Measurements from ENCODE around the gene PABPC1L. TPM values are rescaled to one million over a fixed set of nuclear protein-coding genes. Genes with fewer than 3 reads are reported as not detected.

PABPC1L gene
- total and polyA plus RNA-seq, 2 of the 13 experiments (the other 11 are each of a cell fraction or from before 2014, with no cell fraction given): 30.8 to 252 TPM

DNA sequence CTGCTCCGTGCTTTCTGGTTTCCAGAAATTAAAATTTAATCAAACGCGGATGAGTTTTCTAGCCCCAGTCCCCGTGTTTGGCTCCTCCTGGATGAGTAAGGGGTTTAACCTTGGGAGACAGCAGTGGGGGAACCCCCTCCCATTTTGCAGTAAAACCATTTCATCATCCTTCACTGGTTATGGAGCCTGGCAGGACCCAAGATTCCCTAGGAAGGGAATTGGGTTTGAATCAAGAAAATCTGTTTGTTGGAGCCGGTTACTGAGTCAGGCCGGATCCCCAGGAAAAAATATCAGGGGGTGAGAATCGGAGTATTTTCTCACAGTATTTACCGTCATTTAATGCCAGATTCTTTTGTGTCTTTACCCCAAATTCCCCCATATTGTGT is 23.6 kb upstream of the PABPC1L start (continued):
- TF ChIP-seq, protein P1, sequence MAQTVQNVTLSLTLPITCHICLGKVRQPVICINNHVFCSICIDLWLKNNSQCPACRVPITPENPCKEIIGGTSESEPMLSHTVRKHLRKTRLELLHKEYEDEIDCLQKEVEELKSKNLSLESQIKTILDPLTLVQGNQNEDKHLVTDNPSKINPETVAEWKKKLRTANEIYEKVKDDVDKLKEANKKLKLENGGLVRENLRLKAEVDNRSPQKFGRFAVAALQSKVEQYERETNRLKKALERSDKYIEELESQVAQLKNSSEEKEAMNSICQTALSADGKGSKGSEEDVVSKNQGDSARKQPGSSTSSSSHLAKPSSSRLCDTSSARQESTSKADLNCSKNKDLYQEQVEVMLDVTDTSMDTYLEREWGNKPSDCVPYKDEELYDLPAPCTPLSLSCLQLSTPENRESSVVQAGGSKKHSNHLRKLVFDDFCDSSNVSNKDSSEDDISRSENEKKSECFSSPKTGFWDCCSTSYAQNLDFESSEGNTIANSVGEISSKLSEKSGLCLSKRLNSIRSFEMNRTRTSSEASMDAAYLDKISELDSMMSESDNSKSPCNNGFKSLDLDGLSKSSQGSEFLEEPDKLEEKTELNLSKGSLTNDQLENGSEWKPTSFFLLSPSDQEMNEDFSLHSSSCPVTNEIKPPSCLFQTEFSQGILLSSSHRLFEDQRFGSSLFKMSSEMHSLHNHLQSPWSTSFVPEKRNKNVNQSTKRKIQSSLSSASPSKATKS (CRISPR knock-in tag; IDR thresholded peaks at IDR 0.05): 0 out of 2 replicates have a peak, but pooled peaks have one; percentile 12
- TF ChIP-seq ERF (CRISPR knock-in tag; IDR thresholded peaks at IDR 0.05) (no peak), ZNF772 (CRISPR knock-in tag; IDR thresholded peaks at IDR 0.05) (0 out of 2 replicates have a peak, but pooled peaks have one; percentile 4), CCDC6 (CRISPR knock-in tag; IDR thresholded peaks at IDR 0.05) (0 out of 2 replicates have a peak, but pooled peaks have one; percentile 12), MTF2 (CRISPR knock-in tag; IDR thresholded peaks at IDR 0.05; ENCODE audit: borderline replicate concordance) (0 out of 2 replicates have a peak, but pooled peaks have one; percentile 8), EEA1 (CRISPR knock-in tag; IDR thresholded peaks at IDR 0.05; ENCODE audit: borderline replicate concordance) (no peak), ZNF441 (CRISPR knock-in tag; IDR thresholded peaks at IDR 0.05; ENCODE audit: borderline replicate concordance) (0 out of 2 replicates have a peak, but pooled peaks have one; percentile 19), NCOA1 (CRISPR knock-in tag; IDR thresholded peaks at IDR 0.05) (no peak), U2AF2 (IDR thresholded peaks at IDR 0.05; ENCODE audit: low read depth, low read length) (no peak), ZNF3 (CRISPR knock-in tag; IDR thresholded peaks at IDR 0.05) (no peak)
- TF ChIP-seq, protein P2, sequence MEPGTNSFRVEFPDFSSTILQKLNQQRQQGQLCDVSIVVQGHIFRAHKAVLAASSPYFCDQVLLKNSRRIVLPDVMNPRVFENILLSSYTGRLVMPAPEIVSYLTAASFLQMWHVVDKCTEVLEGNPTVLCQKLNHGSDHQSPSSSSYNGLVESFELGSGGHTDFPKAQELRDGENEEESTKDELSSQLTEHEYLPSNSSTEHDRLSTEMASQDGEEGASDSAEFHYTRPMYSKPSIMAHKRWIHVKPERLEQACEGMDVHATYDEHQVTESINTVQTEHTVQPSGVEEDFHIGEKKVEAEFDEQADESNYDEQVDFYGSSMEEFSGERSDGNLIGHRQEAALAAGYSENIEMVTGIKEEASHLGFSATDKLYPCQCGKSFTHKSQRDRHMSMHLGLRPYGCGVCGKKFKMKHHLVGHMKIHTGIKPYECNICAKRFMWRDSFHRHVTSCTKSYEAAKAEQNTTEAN (CRISPR knock-in tag; conservative IDR thresholded peaks at IDR 0.05): no peak
- TF ChIP-seq, protein P3, sequence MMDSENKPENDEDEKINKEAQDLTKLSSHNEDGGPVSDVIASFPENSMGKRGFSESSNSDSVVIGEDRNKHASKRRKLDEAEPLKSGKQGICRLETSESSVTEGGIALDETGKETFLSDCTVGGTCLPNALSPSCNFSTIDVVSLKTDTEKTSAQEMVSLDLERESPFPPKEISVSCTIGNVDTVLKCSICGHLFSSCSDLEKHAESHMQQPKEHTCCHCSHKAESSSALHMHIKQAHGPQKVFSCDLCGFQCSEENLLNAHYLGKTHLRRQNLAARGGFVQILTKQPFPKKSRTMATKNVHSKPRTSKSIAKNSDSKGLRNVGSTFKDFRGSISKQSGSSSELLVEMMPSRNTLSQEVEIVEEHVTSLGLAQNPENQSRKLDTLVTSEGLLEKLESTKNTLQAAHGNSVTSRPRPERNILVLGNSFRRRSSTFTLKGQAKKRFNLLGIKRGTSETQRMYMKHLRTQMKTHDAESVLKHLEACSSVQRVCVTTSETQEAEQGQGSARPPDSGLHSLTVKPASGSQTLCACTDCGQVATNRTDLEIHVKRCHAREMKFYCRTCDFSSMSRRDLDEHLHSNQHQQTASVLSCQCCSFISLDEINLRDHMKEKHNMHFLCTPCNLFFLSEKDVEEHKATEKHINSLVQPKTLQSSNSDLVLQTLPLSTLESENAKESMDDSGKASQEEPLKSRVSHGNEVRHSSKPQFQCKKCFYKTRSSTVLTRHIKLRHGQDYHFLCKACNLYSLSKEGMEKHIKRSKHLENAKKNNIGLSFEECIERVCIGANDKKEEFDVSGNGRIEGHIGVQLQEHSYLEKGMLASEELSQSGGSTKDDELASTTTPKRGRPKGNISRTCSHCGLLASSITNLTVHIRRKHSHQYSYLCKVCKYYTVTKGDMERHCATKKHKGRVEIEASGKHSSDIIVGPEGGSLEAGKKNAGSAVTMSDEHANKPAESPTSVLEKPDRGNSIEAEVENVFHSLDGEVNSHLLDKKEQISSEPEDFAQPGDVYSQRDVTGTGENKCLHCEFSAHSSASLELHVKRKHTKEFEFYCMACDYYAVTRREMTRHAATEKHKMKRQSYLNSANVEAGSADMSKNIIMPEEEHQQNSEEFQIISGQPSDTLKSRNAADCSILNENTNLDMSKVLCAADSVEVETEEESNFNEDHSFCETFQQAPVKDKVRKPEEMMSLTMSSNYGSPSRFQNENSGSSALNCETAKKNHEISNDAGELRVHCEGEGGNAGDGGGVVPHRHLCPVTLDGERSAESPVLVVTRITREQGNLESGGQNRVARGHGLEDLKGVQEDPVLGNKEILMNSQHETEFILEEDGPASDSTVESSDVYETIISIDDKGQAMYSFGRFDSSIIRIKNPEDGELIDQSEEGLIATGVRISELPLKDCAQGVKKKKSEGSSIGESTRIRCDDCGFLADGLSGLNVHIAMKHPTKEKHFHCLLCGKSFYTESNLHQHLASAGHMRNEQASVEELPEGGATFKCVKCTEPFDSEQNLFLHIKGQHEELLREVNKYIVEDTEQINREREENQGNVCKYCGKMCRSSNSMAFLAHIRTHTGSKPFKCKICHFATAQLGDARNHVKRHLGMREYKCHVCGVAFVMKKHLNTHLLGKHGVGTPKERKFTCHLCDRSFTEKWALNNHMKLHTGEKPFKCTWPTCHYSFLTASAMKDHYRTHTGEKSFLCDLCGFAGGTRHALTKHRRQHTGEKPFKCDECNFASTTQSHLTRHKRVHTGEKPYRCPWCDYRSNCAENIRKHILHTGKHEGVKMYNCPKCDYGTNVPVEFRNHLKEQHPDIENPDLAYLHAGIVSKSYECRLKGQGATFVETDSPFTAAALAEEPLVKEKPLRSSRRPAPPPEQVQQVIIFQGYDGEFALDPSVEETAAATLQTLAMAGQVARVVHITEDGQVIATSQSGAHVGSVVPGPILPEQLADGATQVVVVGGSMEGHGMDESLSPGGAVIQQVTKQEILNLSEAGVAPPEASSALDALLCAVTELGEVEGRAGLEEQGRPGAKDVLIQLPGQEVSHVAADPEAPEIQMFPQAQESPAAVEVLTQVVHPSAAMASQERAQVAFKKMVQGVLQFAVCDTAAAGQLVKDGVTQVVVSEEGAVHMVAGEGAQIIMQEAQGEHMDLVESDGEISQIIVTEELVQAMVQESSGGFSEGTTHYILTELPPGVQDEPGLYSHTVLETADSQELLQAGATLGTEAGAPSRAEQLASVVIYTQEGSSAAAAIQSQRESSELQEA (CRISPR knock-in tag; IDR thresholded peaks at IDR 0.05; ENCODE audit: not compliant biosample characterization): no peak
- TF ChIP-seq, protein P4, sequence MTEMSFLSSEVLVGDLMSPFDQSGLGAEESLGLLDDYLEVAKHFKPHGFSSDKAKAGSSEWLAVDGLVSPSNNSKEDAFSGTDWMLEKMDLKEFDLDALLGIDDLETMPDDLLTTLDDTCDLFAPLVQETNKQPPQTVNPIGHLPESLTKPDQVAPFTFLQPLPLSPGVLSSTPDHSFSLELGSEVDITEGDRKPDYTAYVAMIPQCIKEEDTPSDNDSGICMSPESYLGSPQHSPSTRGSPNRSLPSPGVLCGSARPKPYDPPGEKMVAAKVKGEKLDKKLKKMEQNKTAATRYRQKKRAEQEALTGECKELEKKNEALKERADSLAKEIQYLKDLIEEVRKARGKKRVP (CRISPR knock-in tag; IDR thresholded peaks at IDR 0.05): peak in 1 of 2 experiments; percentile 69; a peak in 3 of 4 replicates
- TF ChIP-seq, protein P5, sequence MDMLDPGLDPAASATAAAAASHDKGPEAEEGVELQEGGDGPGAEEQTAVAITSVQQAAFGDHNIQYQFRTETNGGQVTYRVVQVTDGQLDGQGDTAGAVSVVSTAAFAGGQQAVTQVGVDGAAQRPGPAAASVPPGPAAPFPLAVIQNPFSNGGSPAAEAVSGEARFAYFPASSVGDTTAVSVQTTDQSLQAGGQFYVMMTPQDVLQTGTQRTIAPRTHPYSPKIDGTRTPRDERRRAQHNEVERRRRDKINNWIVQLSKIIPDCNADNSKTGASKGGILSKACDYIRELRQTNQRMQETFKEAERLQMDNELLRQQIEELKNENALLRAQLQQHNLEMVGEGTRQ (IDR thresholded peaks at IDR 0.05; ENCODE audit: low read depth, low read length): no peak
- TF ChIP-seq, protein P5 (CRISPR knock-in tag; IDR thresholded peaks at IDR 0.05; ENCODE audit: borderline replicate concordance): no peak

Data from HepG2 (cell line).